Left forelimb (tissue), 1 donor: Measurements from ENCODE around the gene IL22RA1.

Experiments used
- DNase-seq: peaks from one replicate; pipeline ENCODE4 v3.0.0-alpha.2; 2018; ENCODE audit warnings: low spot score

Gene IL22RA1

GRCh38 chr1:24074817-24075589 lies 67.9 kb downstream of the IL22RA1 start:
- no peak for DNase-seq

- no peak for DNase-seq
These were observed 68.7 kb downstream of the IL22RA1 start for GRCh38 chr1:24074196-24074595.

- no peak for DNase-seq
These were observed 71.0 kb downstream of the IL22RA1 start for GRCh38 chr1:24071941-24072340.

GRCh38 chr1:24070821-24071393 lies 72.0 kb downstream of the IL22RA1 start:
- DNase-seq: peak; percentile 74

GRCh38 chr1:24069817-24070216 lies 73.1 kb downstream of the IL22RA1 start:
- no peak for DNase-seq
